Activated naive CD4-positive, alpha-beta T cell (primary cell): ENCODE data around the gene DCN.

Experiments used
- DNase-seq, 4 experiments: peaks; one replicate each; lab custom pipeline; 2025; lab: John Stamatoyannopoulos, UW

The DCN gene

GRCh38 chr12:91100906-91101305 lies 81.7 kb downstream of the DCN start:
- DNase-seq: no peak

- no peak for DNase-seq
Observed at GRCh38 chr12:91099836-91100235, 82.8 kb downstream of the DCN start.

- no peak for DNase-seq
Observed at GRCh38 chr12:91099341-91099740, 83.3 kb downstream of the DCN start.

- DNase-seq: no peak
Observed at GRCh38 chr12:91098941-91099340, 83.7 kb downstream of the DCN start.

- DNase-seq: no peak
Observed at GRCh38 chr12:91098461-91098860, 84.2 kb downstream of the DCN start.

GRCh38 chr12:91094957-91095356 lies 87.7 kb downstream of the DCN start:
- no peak for DNase-seq

GRCh38 chr12:91094032-91094662 lies 88.5 kb downstream of the DCN start:
- no peak for DNase-seq

GRCh38 chr12:91093341-91093740 lies 89.3 kb downstream of the DCN start:
- no peak for DNase-seq

GRCh38 chr12:91091916-91092715 lies 90.5 kb downstream of the DCN start:
- DNase-seq: no peak
